Left forelimb (tissue), 1 donor: ENCODE results near the gene POLR2E.
"Not testable (repeated sequence)": the region's sequence is repeated elsewhere in the genome, so short reads cannot be mapped to it uniquely, and the experiment has no call there.

Experiments used
- DNase-seq: peaks from one replicate; pipeline ENCODE4 v3.0.0-alpha.2; 2018; ENCODE audit warnings: low spot score

Gene POLR2E

GRCh38 chr19:1094978-1095701 is at the start of gene POLR2E:
Gene POLR2E, minus strand, starts transcription at chr19:1095375. Its CDS starts 60 bp downstream, at chr19:1095315.
- DNase-seq, result peak; percentile 98

GRCh38 chr19:1144741-1145140 is 49.6 kb upstream of the POLR2E start:
- DNase-seq, result no peak

- DNase-seq, result no peak
These were observed 48.7 kb upstream of the POLR2E start for GRCh38 chr19:1143828-1144399.

DNA sequence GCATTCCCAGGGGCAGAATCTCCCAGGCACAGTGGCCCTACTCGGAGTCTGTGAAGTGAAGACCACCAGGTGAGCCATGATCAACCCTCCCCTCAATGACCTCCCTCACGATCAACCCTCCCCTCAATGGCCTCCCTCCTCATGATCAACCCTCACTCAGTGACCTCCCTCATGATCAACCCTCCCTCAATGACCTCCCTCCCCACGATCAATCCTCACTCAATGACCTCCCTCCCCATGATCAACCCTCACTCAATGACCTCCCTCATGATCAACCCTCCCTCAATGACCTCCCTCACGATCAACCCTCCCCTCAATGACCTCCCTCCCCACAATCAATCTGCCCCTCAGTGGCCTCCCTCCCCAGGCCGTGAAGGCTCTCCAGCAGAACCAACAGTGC is 46.8 kb upstream of the POLR2E start:
- DNase-seq, result no peak

DNA sequence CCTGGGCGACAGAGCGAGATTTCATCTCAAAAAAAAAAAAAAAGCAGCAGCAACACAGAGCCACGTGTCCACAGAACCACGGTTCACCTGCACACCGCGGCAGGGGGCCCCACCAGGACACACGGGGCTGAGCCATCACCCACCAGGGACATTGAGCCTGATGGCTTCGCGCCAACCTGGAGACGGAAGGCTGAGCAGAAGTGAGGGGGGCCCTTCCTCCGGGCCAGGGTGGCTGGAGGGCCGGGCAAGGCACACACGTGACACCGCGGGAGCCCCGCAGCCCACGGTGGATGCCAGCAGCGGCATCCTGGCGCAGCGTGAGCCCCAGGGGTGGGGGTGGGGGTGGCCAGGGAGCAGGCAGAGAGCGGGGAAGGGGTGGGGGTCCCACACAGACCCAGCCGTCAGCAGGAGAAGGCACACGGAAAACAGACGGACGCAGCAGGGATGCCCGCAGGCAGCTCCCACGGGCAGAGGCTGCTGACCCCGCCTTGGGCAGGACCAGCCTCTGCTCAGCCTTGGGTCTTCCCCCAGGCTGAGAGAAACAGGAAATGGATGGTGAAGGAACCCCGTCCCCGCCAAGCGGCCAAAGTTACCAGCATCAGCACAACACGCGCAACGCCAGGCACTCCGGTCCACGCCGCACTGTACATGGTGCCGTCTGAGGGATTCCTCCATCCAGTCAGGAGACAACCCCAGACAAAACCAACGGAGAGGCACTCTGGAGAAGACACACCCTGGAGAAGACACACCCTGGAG is 45.3 kb upstream of the POLR2E start:
- no peak for DNase-seq

DNA sequence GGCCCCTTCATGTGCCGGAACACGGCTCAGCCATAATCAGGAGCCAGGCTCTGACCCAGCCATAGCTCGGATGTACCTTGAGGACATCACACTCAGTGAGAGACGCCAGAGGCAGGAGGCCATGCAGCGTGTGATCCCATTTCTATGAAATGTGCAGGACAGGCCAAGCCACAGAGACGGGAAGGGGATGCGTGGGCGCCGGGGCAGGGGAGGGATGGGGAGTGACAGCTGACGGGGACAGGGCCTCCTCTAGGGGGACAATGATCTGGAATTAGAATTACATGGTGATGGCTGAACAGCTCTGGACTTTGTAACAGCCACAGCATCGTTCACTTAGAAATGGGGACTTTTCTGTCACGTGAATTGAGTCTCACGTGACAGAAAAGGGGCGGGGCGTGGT is 44.0 kb upstream of the POLR2E start:
- DNase-seq, result no peak

- no peak for DNase-seq
These were observed 42.9 kb upstream of the POLR2E start for GRCh38 chr19:1138121-1138520.

GRCh38 chr19:1136621-1137317 is 41.6 kb upstream of the POLR2E start:
- DNase-seq, result no peak

GRCh38 chr19:1136201-1136600 is 41.0 kb upstream of the POLR2E start:
- no peak for DNase-seq

- no peak for DNase-seq
These were observed 40.3 kb upstream of the POLR2E start for GRCh38 chr19:1135454-1135853.

DNA sequence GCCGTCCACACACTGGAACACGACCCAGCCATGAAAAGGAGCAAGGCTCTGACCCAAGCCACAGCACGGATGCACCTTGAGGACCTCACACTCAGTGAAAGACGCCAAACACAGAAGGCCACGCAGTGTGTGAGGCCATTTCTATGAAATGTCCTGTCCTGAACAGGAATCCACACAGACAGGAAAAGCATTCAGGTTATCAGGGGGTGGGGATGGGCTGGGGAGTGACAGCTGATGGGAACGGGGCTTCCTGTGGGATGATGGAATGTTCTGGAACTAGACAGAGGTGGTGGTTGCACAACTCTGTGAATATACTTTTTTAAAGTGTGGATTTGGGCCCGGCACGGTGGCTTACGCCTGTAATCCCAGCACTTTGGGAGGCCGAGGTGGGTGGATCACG is 39.3 kb upstream of the POLR2E start:
- DNase-seq, result no peak

- no peak for DNase-seq
These were observed 38.3 kb upstream of the POLR2E start for GRCh38 chr19:1133471-1133929.

DNA sequence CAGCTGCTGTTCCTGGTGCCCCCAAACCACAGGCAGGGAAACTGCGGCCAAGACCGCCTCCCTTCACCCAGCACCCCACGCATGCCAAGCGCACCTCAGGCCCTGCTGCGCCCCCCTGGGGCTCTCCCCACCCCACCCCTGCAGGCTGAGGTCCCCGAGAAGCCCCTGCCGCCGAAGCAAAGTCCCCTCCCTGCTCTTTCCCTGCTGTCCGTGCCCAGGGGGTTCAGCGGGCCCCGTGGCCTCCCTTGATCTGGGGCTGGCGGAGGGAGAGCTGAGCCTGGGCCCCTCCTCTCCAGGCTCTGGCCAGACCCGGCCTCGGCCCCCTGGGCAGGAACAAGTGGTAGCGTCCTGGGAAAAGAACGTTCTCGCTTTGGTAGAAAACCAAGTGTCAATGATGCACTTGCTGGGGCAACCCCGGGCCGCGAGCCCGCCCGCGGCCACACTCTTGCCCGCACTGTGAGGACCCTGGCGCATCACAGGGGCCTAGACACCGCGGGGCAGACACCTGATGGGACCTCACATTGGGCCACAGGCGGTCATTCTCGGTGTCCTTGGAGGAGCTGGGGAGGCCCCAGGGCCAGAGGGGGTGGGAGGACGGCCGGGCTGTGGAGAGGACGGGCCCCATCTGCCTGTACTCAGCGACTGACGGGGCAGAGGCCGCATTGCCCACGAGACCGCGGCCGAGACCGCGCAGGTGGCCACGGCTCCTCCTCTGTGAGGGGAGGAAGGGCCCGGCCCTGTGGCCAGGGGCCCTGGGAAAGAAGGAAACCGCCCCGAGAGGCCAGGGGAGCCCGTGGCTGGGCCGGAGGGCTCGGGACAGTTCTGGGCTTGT is 37.6 kb upstream of the POLR2E start:
- DNase-seq, result no peak

- DNase-seq, result peak; percentile 85
These were observed 36.8 kb upstream of the POLR2E start for GRCh38 chr19:1131718-1132551.

DNA sequence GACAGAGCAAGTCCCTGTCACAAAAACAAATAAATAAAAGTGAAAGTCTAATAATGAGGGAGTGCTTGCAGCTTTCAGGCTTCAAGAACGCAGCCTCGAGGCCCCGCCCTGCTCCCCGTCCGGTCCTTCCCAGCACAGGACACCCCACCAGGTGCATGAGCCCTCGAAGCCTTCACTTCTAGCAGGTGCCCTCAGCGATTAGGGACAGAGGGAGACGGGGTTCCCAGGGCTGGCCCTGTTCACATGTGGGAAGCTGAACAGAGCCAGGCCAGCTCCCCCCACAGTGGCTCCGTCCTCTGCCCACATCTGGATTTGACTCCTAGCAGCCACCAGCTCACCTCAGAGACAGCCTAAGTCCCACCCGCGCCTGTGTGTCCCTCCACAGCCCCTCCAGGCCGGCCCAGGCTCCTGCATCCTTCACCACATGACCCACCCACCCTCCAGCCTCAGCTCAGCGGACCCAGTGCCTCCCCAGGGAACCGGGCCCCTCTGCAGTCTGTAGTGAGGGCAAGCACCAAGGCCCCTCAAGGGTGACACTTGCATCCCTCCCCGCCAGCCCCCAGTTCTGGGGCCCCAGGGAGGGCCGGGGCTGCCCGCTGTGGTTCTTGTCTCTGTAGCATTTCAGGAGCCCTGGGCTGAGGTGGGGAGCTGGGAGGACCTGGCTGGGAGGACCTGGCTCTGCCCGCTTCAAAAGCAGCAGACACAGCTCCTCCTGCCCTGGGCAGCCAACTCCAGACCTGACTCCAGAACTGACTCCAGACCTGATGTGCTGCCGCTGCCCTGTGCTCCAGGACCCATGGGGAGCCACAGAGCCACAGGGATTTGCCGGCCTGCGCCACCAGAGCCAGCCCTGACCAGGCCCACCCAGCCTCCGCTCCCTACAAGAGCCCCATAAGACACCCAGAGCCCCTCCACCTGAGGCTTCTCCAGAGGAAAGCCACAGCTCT is 35.9 kb upstream of the POLR2E start:
- no peak for DNase-seq

DNA sequence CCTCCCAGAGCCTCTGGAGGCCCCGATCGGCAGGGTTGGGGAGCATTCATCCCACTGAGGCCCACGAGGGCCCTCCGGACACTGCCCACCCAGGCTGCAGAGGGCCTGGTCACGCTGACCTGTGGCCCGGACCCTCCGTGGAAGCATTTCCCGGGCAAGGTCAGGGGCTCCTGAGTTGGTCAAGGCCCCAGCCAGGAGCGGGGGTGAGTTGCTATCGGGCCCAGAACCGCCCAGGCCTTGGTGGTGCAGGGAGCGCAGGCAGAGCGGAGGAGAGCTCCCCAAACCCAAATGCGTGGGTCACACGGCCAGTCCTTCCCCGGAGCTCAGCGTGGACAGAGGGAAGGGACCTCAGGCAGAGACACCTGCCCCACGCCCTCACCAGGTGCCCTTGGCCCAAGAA is 34.4 kb upstream of the POLR2E start:
- no peak for DNase-seq

DNA sequence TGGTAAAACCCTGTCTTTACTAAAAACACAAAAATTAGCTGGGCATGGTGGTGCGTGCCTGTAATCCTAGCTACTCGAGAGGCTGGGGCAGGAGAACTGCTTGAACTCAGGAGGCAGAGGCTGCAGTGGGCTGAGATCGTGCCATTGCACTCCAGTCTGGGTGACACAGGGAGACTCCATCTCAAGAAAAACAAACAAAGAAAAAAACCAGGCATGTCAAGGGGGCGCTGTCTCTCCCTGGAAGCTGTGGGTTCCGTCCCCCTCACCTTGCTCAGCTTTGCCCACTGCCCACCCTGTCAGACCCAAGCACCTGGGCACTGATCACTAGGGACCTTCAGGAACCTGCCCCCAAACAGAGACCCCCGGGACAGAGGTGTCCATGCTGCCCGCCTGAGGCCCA is 33.9 kb upstream of the POLR2E start:
- DNase-seq, result not testable (repeated sequence)

DNA sequence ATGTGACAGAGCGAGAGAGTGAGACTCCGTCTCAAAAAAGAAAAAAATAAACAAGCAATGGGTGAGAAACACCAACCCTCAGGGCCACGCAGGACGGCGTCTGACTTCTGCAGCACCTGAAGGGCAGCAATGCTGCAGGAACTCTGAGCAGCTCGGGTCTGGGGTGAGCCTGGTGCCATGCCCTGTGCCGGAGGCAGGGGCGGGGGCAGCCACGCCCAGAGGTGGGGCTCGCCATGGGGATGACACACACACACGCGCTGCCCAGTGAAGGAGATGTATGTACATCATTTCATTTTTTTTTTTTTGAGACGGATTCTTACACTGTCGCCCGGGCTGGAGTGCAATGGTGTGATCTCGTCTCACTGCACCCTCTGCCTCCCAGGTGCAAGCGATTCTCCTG is 32.9 kb upstream of the POLR2E start:
- no peak for DNase-seq

DNA sequence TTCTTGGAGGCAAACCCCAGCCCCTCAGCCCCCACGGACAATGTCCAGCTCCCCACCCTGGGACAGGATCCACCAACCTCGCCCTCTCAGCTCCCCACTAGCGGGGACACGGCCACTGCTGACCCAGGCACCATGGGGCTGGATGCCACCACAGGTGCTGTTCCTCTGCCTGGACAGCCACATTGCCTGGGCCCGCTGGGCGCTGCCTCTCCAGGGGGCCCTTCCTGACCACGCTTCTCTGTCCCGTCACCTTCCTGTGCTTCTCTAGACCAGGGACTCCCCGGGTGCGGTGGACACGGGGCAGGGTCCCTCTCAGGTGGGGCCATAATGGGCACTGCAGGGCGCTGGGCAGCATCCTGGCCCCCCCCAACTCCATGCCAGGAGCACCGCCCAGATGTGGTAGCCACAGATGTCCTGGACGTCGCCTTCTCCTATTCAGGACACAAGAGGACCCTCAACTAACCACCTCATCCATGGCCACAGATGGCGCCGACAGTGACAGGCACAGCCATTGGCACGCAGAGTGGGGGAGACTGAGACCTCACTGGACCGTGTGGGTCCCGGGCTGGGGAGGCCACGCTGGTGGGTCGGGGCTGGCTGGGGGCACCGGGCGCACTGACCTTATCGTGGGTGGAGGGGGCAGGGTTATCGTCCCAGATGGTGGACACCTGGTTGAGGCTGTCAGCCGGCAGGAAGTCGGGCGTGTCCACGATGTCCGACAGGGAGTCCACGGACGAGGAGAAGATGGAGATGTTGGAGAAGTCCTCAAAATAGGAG is 32.0 kb upstream of the POLR2E start:
- no peak for DNase-seq
